Mesendoderm (in vitro differentiated cells): ENCODE measurements around the gene FBRSL1.

Experiments
- DNase-seq: peaks from one replicate; pipeline ENCODE4 v3.0.0; 2013
- H2AK5ac ChIP-seq: 2 replicates; pipeline ENCODE4 v1.6.1; 2013; ENCODE audit warnings: low read length, inconsistent platforms
- H2BK120ac ChIP-seq: 2 replicates; pipeline ENCODE4 v1.6.1; 2013; ENCODE audit warnings: low read depth, mild to moderate bottlenecking, low read length, moderate library complexity, mixed read lengths
- H2BK15ac ChIP-seq: replicated peaks from 2 replicates; pipeline ENCODE4 v1.6.1; 2013; ENCODE audit warnings: low read depth, mild to moderate bottlenecking, moderate library complexity
- H2BK5ac ChIP-seq: 2 replicates; pipeline ENCODE4 v1.6.1; 2013; ENCODE audit warnings: low read length, inconsistent platforms
- H3K18ac ChIP-seq: 2 replicates; pipeline ENCODE4 v1.6.1; 2013; ENCODE audit warnings: mild to moderate bottlenecking, low read length, mixed read lengths
- H3K23ac ChIP-seq: one replicate; pipeline ENCODE4 v1.6.1; 2013; ENCODE audit warnings: low read length
- H3K27ac ChIP-seq: 2 replicates; pipeline ENCODE4 v1.5.1; 2013; ENCODE audit warnings: low read depth, mild to moderate bottlenecking, inconsistent platforms, low read length, moderate library complexity
- H3K27me3 ChIP-seq: 2 replicates; pipeline ENCODE4 v1.6.1; 2013; ENCODE audit warnings: low read length, control low read depth, mild to moderate bottlenecking, inconsistent platforms; ENCODE audit not compliant: insufficient read depth, poor library complexity
- H3K36me3 ChIP-seq: 2 replicates; pipeline ENCODE4 v1.6.1; 2013; ENCODE audit warnings: low read length, inconsistent platforms; ENCODE audit not compliant: control insufficient read depth, insufficient read depth
- H3K4ac ChIP-seq: one replicate; pipeline ENCODE4 v1.6.1; 2013; ENCODE audit warnings: low read depth, mild to moderate bottlenecking, low read length, moderate library complexity
- H3K4me1 ChIP-seq: 2 replicates; pipeline ENCODE4 v1.6.1; 2013; ENCODE audit warnings: low read depth, low read length, inconsistent platforms; ENCODE audit not compliant: control insufficient read depth
- H3K4me2 ChIP-seq: 2 replicates; pipeline ENCODE4 v1.6.1; 2013; ENCODE audit warnings: low read length
- H3K4me3 ChIP-seq: 2 replicates; pipeline ENCODE4 v1.5.1; 2013; ENCODE audit warnings: mild to moderate bottlenecking, low read length
- H3K56ac ChIP-seq: one replicate; pipeline ENCODE4 v1.6.1; 2013; ENCODE audit warnings: low read length
- H3K79me1 ChIP-seq: 2 replicates; pipeline ENCODE4 v1.6.1; 2013; ENCODE audit warnings: low read length, inconsistent platforms
- H3K79me2 ChIP-seq: 2 replicates; pipeline ENCODE4 v1.6.1; 2013; ENCODE audit warnings: mild to moderate bottlenecking, low read length; ENCODE audit not compliant: control insufficient read depth, insufficient read depth
- H3K9ac ChIP-seq: 2 replicates; pipeline ENCODE4 v1.6.1; 2013; ENCODE audit warnings: low read length, inconsistent platforms
- H4K5ac ChIP-seq: one replicate; pipeline ENCODE4 v1.6.1; 2013; ENCODE audit warnings: low read length
- H4K8ac ChIP-seq: one replicate; pipeline ENCODE4 v1.6.1; 2013; ENCODE audit warnings: low read depth, mild to moderate bottlenecking, control low read depth, low read length, moderate library complexity
- WGBS: extraction: QIAGEN DNeasy Blood & Tissue Kit; methylation state at CpG from one replicate; pipeline ENCODE4 v1.1.7; 2013; ENCODE audit warnings: low lambda C conversion rate, missing lambda C conversion rate; ENCODE audit not compliant: insufficient coverage; ENCODE audit errors: extremely low coverage; 5-methylcytosine and 5-hydroxymethylcytosine counted together

FBRSL1 gene

DNA sequence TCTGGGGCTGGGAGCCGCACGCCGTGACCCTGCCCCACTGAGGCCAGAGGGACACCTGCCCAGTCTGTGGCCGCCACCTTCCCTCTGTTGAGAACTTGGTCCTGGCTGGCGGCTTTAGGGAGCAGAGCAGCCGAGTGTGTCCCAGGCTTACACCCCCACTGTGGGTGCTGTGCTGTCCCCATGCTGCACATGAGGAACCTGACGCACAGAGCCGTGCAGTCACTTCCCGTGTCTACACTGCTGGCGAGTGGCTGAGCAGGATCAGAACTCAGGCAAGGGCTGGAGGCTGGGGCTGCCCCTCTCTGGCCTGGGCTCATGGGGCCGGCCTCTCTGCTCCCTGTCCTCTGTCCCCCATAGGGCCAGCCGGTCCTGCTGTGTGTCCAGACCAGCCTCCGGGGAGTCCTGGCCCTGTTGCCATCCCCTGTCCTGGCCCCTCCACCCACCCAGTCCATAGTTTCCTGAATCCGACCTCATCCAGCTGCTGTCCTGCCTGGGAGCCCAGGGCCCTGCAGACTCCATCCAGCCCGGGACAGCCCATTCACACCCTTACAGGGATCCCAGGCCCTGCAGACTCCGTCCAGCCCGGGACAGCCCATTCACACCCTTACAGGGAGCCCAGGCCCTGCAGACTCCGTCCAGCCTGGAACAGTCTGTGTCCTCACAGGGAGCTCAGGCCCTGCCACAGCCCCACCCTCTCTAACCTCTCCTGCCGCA lies 10.3 kb downstream of the FBRSL1 start:
- no peak overlapping the region for H4K8ac ChIP-seq
- peaks cover 5% of the 10 kb centered on the region for H3K4me1 ChIP-seq
- H3K27me3 ChIP-seq = no peaks in the 10 kb centered on the region
- no peak overlapping the region for H3K4me3 ChIP-seq
- no peak overlapping the region for H3K56ac ChIP-seq
- no peak overlapping the region for H2BK15ac ChIP-seq
- H4K5ac ChIP-seq = no peak overlapping the region
- no peak overlapping the region for H3K27ac ChIP-seq
- peak; percentile 30 for DNase-seq
- H3K4ac ChIP-seq = no peak overlapping the region
- no peak overlapping the region for H3K18ac ChIP-seq
- no CpG with 5 or more reads among the region's 19 CpGs for WGBS
- peaks cover 34% of the 10 kb centered on the region for H3K79me2 ChIP-seq
- H2BK5ac ChIP-seq = no peak overlapping the region
- H3K36me3 ChIP-seq = no peaks in the 10 kb centered on the region
- peaks cover 21% of the 10 kb centered on the region for H3K79me1 ChIP-seq
- no peak overlapping the region for H3K4me2 ChIP-seq
- H2AK5ac ChIP-seq = no peak overlapping the region
- no peak overlapping the region for H2BK120ac ChIP-seq
- H3K9ac ChIP-seq = no peak overlapping the region
- no peak overlapping the region for H3K23ac ChIP-seq

DNA sequence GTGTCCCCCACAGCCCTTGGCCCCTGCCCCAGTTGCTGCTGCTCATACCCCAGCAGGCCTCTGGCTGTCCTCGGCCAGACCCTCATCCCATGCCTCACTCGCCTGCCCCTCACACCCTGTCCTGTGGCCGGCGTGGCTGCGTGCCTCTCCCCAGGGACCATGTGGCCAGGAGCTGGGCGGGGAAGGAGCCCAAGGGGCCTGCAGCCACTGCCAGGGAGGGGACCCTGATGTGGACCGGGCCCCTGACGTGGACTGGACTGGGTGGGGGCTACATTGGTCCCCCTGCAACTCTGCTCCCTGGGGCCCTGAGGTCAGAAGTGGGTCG lies 10.9 kb downstream of the FBRSL1 start:
- Histone ChIP-seq H2BK15ac (no peak overlapping the region), H4K8ac (no peak overlapping the region), H3K27ac (no peak overlapping the region), H3K18ac (no peak overlapping the region), H3K79me2 (peaks cover 31% of the 10 kb centered on the region), H4K5ac (no peak overlapping the region), H3K79me1 (peaks cover 21% of the 10 kb centered on the region), H3K4ac (no peak overlapping the region), H2BK5ac (no peak overlapping the region), H2BK120ac (no peak overlapping the region), H3K4me1 (peaks cover 5% of the 10 kb centered on the region), H3K9ac (no peak overlapping the region), H2AK5ac (no peak overlapping the region), H3K4me3 (no peak overlapping the region), H3K56ac (no peak overlapping the region), H3K23ac (no peak overlapping the region), H3K36me3 (no peaks in the 10 kb centered on the region), H3K4me2 (no peak overlapping the region), H3K27me3 (no peaks in the 10 kb centered on the region)
- DNase-seq = no peak
- no CpG with 5 or more reads among the region's 9 CpGs for WGBS

DNA sequence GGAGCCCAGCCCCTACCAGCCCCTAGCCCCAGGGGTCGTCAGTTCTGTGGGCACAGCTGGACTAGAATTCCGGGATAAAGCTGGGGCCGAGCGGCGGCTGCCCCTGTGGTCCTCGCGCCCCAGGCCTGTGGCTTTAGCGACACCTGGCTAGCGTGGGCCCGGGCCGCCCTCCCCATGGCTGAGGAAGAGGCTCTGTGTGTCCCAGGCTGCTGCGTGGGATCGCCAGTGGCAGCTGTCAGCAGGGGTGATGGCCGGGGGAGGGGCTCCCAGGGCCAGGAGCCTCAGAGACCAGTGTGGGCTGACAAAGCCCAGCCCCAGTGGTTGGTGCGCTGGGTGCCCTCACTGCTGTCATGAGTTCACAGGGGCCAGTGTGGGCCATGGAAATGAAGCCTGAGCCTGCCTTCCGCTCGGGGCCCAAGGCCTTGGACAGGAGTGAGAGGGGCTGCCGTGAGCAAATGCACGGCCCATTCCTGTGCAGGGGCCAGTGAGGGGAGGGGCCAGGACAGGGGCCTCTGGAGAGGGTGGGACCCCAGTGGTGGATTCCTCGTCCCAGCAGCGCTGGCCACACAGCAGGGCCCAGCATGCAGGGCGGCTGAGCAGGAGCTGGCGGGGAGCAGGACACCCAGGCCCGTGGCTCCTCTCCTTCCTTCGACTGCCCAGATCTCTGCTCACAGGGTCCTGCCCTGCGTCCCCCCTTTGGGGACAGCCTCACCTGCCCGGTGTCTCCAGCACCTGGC lies 11.4 kb downstream of the FBRSL1 start:
- H3K27me3 ChIP-seq = no peaks in the 10 kb centered on the region
- H3K27ac ChIP-seq = no peak overlapping the region
- no peak for DNase-seq

DNA sequence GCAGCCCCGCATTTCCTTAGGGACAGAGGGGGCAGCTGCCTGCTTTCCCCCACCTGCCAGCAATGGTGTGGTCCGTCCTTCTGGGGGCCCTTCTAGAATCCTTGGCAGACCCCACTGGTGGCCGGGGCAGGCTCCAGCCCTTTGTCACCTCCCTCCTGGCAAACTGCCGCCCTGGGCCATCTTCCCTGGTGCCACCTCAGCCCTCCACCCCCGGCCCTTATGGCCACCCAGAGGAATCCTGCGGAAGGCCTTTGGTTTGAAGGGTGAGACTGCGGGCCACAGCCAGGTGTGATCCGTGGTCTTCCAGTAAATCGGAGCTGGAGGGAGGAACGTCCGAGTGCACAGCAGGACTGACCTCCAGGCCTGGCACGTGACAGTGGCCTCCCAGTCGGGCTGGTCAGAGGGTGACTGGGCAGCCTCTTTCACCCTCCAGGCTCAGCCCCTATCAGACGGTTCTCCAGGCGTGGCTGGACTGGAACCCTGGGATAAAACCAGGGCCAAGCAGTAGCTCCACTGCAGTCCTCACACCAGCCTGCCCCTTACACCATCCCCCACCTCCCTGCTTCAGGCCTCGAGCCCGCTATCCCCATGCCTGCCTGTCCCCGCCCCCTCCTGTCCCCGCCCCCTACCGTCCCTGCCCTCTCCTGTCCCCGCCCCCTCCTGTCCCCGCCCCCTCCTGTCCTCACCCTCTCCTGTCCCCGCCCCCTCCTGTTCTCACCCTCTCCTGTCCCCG lies 12.4 kb downstream of the FBRSL1 start:
- Histone ChIP-seq H3K79me1 (peaks cover 22% of the 10 kb centered on the region), H3K79me2 (peaks cover 27% of the 10 kb centered on the region), H3K56ac (no peak overlapping the region), H2AK5ac (no peak overlapping the region), H3K9ac (no peak overlapping the region), H3K18ac (no peak overlapping the region), H3K27ac (no peak overlapping the region), H4K8ac (no peak overlapping the region), H3K36me3 (no peaks in the 10 kb centered on the region), H2BK120ac (no peak overlapping the region), H3K23ac (no peak overlapping the region), H3K4me1 (peaks cover 13% of the 10 kb centered on the region), H3K27me3 (no peaks in the 10 kb centered on the region), H3K4me2 (no peak overlapping the region), H2BK15ac (no peak overlapping the region), H2BK5ac (no peak overlapping the region), H4K5ac (no peak overlapping the region), H3K4me3 (no peak overlapping the region), H3K4ac (no peak overlapping the region)
- no CpG with 5 or more reads among the region's 24 CpGs for WGBS
- peak; percentile 76 for DNase-seq

More for the DNA sequence above, 11.4 kb downstream of the FBRSL1 start:
- no peak overlapping the region for H3K23ac ChIP-seq
- peaks cover 20% of the 10 kb centered on the region for H3K79me1 ChIP-seq
- no peak overlapping the region for H3K4ac ChIP-seq
- no CpG with 5 or more reads among the region's 27 CpGs for WGBS
- H2BK15ac ChIP-seq = no peak overlapping the region
- no peaks in the 10 kb centered on the region for H3K36me3 ChIP-seq
- no peak overlapping the region for H2AK5ac ChIP-seq
- no peak overlapping the region for H3K56ac ChIP-seq
- no peak overlapping the region for H4K8ac ChIP-seq
- no peak overlapping the region for H3K18ac ChIP-seq
- no peak overlapping the region for H2BK120ac ChIP-seq
- peaks cover 29% of the 10 kb centered on the region for H3K79me2 ChIP-seq
- peaks cover 7% of the 10 kb centered on the region for H3K4me1 ChIP-seq
- H3K4me2 ChIP-seq = no peak overlapping the region
- H3K4me3 ChIP-seq = no peak overlapping the region
- no peak overlapping the region for H2BK5ac ChIP-seq
- no peak overlapping the region for H3K9ac ChIP-seq
- H4K5ac ChIP-seq = no peak overlapping the region

DNA sequence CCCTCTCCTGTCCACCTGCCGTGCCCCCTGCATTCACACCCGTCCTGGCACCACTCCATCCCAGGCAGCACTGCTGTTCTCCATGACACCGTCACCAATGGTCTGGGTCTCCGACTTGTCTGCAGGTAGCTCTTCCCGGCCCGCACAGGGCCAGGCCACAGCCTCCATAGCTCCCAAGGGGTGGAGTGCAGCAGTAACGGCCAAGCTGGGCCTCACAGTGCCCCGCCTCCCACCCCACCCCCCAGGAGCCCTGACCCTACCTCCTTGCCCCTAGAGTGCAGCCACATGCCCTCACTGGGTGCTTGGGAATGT lies 12.9 kb downstream of the FBRSL1 start:
- Histone ChIP-seq H3K27me3 (no peaks in the 10 kb centered on the region), H3K56ac (no peak overlapping the region), H3K23ac (no peak overlapping the region), H3K18ac (no peak overlapping the region), H2BK120ac (no peak overlapping the region), H2AK5ac (no peak overlapping the region), H3K79me1 (peaks cover 21% of the 10 kb centered on the region), H4K5ac (no peak overlapping the region), H3K4me3 (no peak overlapping the region), H3K27ac (no peak overlapping the region), H2BK15ac (no peak overlapping the region), H3K4me2 (no peak overlapping the region), H2BK5ac (no peak overlapping the region), H3K4me1 (peaks cover 13% of the 10 kb centered on the region), H3K9ac (no peak overlapping the region), H3K79me2 (peaks cover 23% of the 10 kb centered on the region), H3K36me3 (no peaks in the 10 kb centered on the region), H3K4ac (no peak overlapping the region), H4K8ac (no peak overlapping the region)
- no CpG with 5 or more reads among the region's 8 CpGs for WGBS
- DNase-seq = no peak
